Measurements from ENCODE around the gene MRPS25. TPM values are rescaled to one million over a fixed set of nuclear protein-coding genes. Genes with fewer than 3 reads are reported as not detected.

MRPS25 gene
- total and polyA plus RNA-seq, 9 of the 15 experiments (the other 6 are each of a cell fraction or from before 2014, with no cell fraction given): 34.3 to 129 (median 78.2) TPM

DNA sequence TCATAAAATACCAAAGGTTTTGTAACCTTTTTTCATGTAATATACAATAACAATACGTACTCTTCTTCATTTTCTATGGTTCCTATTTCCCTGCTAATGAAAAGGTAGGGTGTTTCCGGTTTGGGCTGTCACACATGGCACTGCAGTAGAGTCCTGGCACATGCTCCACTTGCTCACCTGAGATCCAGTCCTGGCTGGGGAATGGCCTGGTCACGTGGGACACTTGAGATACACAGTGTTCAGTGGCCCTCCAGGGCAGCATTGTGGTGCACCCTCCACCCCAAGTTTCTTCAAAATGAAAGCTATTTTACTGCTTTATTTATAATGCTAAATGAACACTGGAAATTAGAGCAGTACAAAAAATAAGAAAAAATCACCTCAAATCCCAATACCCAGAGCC lies 23.2 kb downstream of the MRPS25 start (continued):
- no peak for TF ChIP-seq AFF4 (CRISPR knock-in tag; IDR thresholded peaks at IDR 0.05)
- TF ChIP-seq POLR2A (conservative IDR thresholded peaks at IDR 0.05): 0 out of 2 replicates have a peak, but pooled peaks have one; percentile 10

GRCh38 chr3:15040844-15041243 lies 24.3 kb downstream of the MRPS25 start:
- no peak overlapping the region for H2AFZ ChIP-seq (ENCODE audit: low read depth, low read length)
- ATAC-seq (peak; percentile 82), DNase-seq (ENCODE audit: extremely low read depth in 1 of 4, low spot score in 3 of 4) (peak; percentile 50 to 77 (median 62)), FAIRE-seq (peak; percentile 60)
- H3K27me3 ChIP-seq (ENCODE audit: control insufficient read depth in 2 of 2, insufficient read depth in 2 of 2, low read length in 2 of 2): no peaks in the 10 kb centered on the region
- H3K27ac ChIP-seq (ENCODE audit: extremely low read depth, low read depth, low read length): peak overlapping the region; percentile 2; the same call in 2 of the 3 replicates
- CTCF ChIA-PET (ENCODE audit: low intra/inter-chr PET ratio): no interaction called here
- POLR2A ChIA-PET: no interaction called here
- in situ Hi-C loops (cut with MboI): no loop called here
- peaks cover 17% of the 10 kb centered on the region; the same call in 1 of the 2 replicates for H4K20me1 ChIP-seq (replicated peaks; ENCODE audit: control insufficient read depth, insufficient read depth, low read length)
- no peaks in the 10 kb centered on the region for H3K9me1 ChIP-seq (ENCODE audit: control insufficient read depth, insufficient read depth, low read length)
- no peaks in the 10 kb centered on the region for H3K9me3 ChIP-seq (replicated peaks; ENCODE audit: control insufficient read depth, insufficient read depth, low read depth, low read length)
- BruUV-seq (replicated peaks): no TSS peak
- peaks cover 7% of the 10 kb centered on the region for H3K79me2 ChIP-seq (ENCODE audit: control insufficient read depth, insufficient read depth, low read length)
- WGBS (ENCODE audit: insufficient coverage, low coverage, missing lambda C conversion rate): 20% methylated on average over 3 of the region's 3 CpGs
- H3K36me3 ChIP-seq (ENCODE audit: control insufficient read depth, insufficient read depth, low read length): peaks cover 90% of the 10 kb centered on the region
- H3K4me2 ChIP-seq (ENCODE audit: insufficient read depth, low read length): no peak overlapping the region
- H3K9ac ChIP-seq (ENCODE audit: insufficient read depth in 1 of 2, low read depth in 2 of 2, low read length in 2 of 2): no peak overlapping the region
- H3K4me1 ChIP-seq (replicated peaks in 1 of 2; ENCODE audit: control insufficient read depth in 2 of 2, insufficient read depth in 2 of 2, low read length in 2 of 2): peaks cover 3 to 17% of the 10 kb centered on the region in 2 experiments; a peak in 4 of 5 replicates
- intact Hi-C loops (cut with micrococcal nuclease): no loop called here
- no peak overlapping the region for H3K4me3 ChIP-seq
- TF ChIP-seq HOXB6 (CRISPR knock-in tag; IDR thresholded peaks at IDR 0.05; ENCODE audit: borderline replicate concordance) (no peak), KDM1A (IDR thresholded peaks at IDR 0.05) (peak; percentile 29 to 62; a peak in 2 of 4 replicates), MAFK (IDR thresholded peaks at IDR 0.05; ENCODE audit: low read length) (peak; percentile 39; the same call in 1 of the 2 replicates), POU5F1 (IDR thresholded peaks at IDR 0.05; ENCODE audit: borderline replicate concordance, low read depth, low read length, partially characterized antibody) (no peak), CREB1 (IDR thresholded peaks at IDR 0.05) (peak; percentile 10; the same call in 1 of the 2 replicates), CREB1 (CRISPR knock-in tag; IDR thresholded peaks at IDR 0.05) (no peak), MEIS2 (IDR thresholded peaks at IDR 0.05; ENCODE audit: partially characterized antibody) (peak; percentile 84), ZBTB8A (IDR thresholded peaks at IDR 0.05; ENCODE audit: partially characterized antibody) (no peak), ELF2 (CRISPR knock-in tag; IDR thresholded peaks at IDR 0.05) (no peak), MAFG (tag; conservative IDR thresholded peaks at IDR 0.05) (peak; percentile 57)
- TF ChIP-seq, protein P1, sequence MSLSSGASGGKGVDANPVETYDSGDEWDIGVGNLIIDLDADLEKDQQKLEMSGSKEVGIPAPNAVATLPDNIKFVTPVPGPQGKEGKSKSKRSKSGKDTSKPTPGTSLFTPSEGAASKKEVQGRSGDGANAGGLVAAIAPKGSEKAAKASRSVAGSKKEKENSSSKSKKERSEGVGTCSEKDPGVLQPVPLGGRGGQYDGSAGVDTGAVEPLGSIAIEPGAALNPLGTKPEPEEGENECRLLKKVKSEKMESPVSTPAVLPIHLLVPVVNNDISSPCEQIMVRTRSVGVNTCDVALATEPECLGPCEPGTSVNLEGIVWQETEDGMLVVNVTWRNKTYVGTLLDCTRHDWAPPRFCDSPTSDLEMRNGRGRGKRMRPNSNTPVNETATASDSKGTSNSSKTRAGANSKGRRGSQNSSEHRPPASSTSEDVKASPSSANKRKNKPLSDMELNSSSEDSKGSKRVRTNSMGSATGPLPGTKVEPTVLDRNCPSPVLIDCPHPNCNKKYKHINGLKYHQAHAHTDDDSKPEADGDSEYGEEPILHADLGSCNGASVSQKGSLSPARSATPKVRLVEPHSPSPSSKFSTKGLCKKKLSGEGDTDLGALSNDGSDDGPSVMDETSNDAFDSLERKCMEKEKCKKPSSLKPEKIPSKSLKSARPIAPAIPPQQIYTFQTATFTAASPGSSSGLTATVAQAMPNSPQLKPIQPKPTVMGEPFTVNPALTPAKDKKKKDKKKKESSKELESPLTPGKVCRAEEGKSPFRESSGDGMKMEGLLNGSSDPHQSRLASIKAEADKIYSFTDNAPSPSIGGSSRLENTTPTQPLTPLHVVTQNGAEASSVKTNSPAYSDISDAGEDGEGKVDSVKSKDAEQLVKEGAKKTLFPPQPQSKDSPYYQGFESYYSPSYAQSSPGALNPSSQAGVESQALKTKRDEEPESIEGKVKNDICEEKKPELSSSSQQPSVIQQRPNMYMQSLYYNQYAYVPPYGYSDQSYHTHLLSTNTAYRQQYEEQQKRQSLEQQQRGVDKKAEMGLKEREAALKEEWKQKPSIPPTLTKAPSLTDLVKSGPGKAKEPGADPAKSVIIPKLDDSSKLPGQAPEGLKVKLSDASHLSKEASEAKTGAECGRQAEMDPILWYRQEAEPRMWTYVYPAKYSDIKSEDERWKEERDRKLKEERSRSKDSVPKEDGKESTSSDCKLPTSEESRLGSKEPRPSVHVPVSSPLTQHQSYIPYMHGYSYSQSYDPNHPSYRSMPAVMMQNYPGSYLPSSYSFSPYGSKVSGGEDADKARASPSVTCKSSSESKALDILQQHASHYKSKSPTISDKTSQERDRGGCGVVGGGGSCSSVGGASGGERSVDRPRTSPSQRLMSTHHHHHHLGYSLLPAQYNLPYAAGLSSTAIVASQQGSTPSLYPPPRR (CRISPR knock-in tag; IDR thresholded peaks at IDR 0.05; ENCODE audit: borderline replicate concordance): no peak

Data from K562 (cell line).